Peyer's patch (tissue), 4 donors: ENCODE results near the gene RAB1B. TPM values are rescaled to one million over a fixed set of nuclear protein-coding genes. Genes with fewer than 3 reads are reported as not detected.

ENCODE experiments used
- DNase-seq, 3 donors: peaks; one replicate each; pipeline ENCODE4 v3.0.0-alpha.2; 2017 to 2019
- H3K27ac ChIP-seq, 4 donors: fragments of 200-600 bp; sonication (generic); one replicate each; pipeline ENCODE4 v1.5.1; 2016 to 2019
- H3K27me3 ChIP-seq, 2 donors: fragments of 200-600 bp; sonication (generic); one replicate each; pipeline ENCODE4 v1.5.1; 2019
- H3K36me3 ChIP-seq, 3 donors: fragments of 200-600 bp; sonication (generic); one replicate each; pipeline ENCODE4 v1.5.1; 2016 to 2019
- H3K4me1 ChIP-seq, 4 donors: fragments of 200-600 bp; sonication (generic); one replicate each; pipeline ENCODE4 v1.5.1; 2016 to 2019
- H3K4me3 ChIP-seq, 4 donors: fragments of 200-600 bp; sonication (generic); 1 replicate in 3 of 4; 2 replicates in 1 of 4; pipeline ENCODE4 v1.5.1; 2016 to 2019; ENCODE audit warnings: mild to moderate bottlenecking in 1 of 4
- H3K9me3 ChIP-seq, 4 donors: fragments of 200-600 bp; sonication (generic); one replicate each; pipeline ENCODE4 v1.5.1; 2016 to 2019; ENCODE audit warnings: mild to moderate bottlenecking in 1 of 4
- CTCF ChIP-seq, 6 experiments: fragments of 450-650 bp in 4 of 6; fragments of 200-600 bp in 2 of 6; sonication (generic) in 1 of 6; IDR thresholded peaks; one replicate each; pipeline ENCODE4 v1.5.1; 2017 to 2019; ENCODE audit warnings: antibody characterized with exemption in 6 of 6, mild to moderate bottlenecking in 3 of 6, moderate library complexity in 1 of 6
- POLR2A ChIP-seq, 2 donors: fragments of 450-650 bp; IDR thresholded peaks; one replicate each; pipeline ENCODE4 v1.5.1; 2017; ENCODE audit warnings: antibody characterized with exemption in 2 of 2, mild to moderate bottlenecking in 2 of 2, moderate library complexity in 2 of 2
- total RNA-seq, 4 donors: library from RNA; depleted of rRNA; stranded (reverse); fragments of >200 nt; gene quantifications; one replicate each; pipeline ENCODE4 v1.1.0, GENCODE V29; 2016

Gene RAB1B
- total RNA-seq, 4 donors from 2014 or later, result 80.0 to 161 (median 103) TPM

GRCh38 chr11:66287889-66288670, 19.6 kb downstream of the RAB1B start:
- peaks cover 0 to 16% (median 0%) of the 10 kb centered on the region in 3 donors for H3K36me3 ChIP-seq
- peaks cover 0 to 10% of the 10 kb centered on the region in 2 donors for H3K27me3 ChIP-seq
- peak overlapping the region; percentile 96 to 99 (median 98) for H3K27ac ChIP-seq
- H3K4me1 ChIP-seq, result peaks cover 0 to 30% (median 21%) of the 10 kb centered on the region in 4 donors
- DNase-seq, result no peak
- H3K9me3 ChIP-seq, result no peaks in the 10 kb centered on the region
- TF ChIP-seq CTCF (IDR thresholded peaks at IDR 0.05), result no peak
- no peak for TF ChIP-seq POLR2A (IDR thresholded peaks at IDR 0.05)
- peak overlapping the region; percentile 85 to 98 (median 93) for H3K4me3 ChIP-seq

- Histone ChIP-seq H3K36me3 (peaks cover 0 to 16% (median 0%) of the 10 kb centered on the region in 3 donors), H3K27ac (peak within 1 kb of the TSS; percentile 96 to 99 (median 98)), H3K4me3 (peak within 1 kb of the TSS; percentile 85 to 98 (median 93)), H3K9me3 (no peaks in the 10 kb centered on the region), H3K27me3 (peaks cover 0 to 10% of the 10 kb centered on the region in 2 donors), H3K4me1 (peaks cover 0 to 30% (median 21%) of the 10 kb centered on the region in 4 donors)
- DNase-seq, result peak; percentile 96 to 99 (median 98)
- TF ChIP-seq CTCF (IDR thresholded peaks at IDR 0.05) (peak in 2 of 6 experiments; percentile 4 to 9), POLR2A (IDR thresholded peaks at IDR 0.05) (peak; percentile 79 to 83)
Measured at GRCh38 chr11:66288671-66289547, 20.5 kb downstream of the RAB1B start, which contains the start of gene YIF1A. Gene YIF1A (minus strand): TSS chr11:66289143. CDS start chr11:66288985, 158 bp downstream.

- peaks cover 0 to 30% (median 21%) of the 10 kb centered on the region in 4 donors for H3K4me1 ChIP-seq
- no peaks in the 10 kb centered on the region for H3K9me3 ChIP-seq
- H3K27me3 ChIP-seq, result peaks cover 0 to 10% of the 10 kb centered on the region in 2 donors
- no peak for TF ChIP-seq CTCF (IDR thresholded peaks at IDR 0.05)
- no peak for TF ChIP-seq POLR2A (IDR thresholded peaks at IDR 0.05)
- H3K27ac ChIP-seq, result peak overlapping the region; percentile 80 to 99 (median 96)
- H3K36me3 ChIP-seq, result peaks cover 0 to 8% (median 0%) of the 10 kb centered on the region in 3 donors
- DNase-seq, result peak in 2 of 3 donors; percentile 73 to 87
- peak overlapping the region; percentile 85 to 98 (median 93) for H3K4me3 ChIP-seq
Measured at GRCh38 chr11:66289548-66290329, 21.3 kb downstream of the RAB1B start.

- peaks cover 0 to 10% of the 10 kb centered on the region in 2 donors for H3K27me3 ChIP-seq
- peaks cover 0 to 3% (median 0%) of the 10 kb centered on the region in 3 donors for H3K36me3 ChIP-seq
- H3K4me1 ChIP-seq, result peaks cover 0 to 30% (median 21%) of the 10 kb centered on the region in 4 donors
- peak overlapping the region in 1 of 4 donors; percentile 95 for H3K4me3 ChIP-seq
- no peak overlapping the region for H3K27ac ChIP-seq
- DNase-seq, result no peak
- TF ChIP-seq POLR2A (IDR thresholded peaks at IDR 0.05), result no peak
- no peak for TF ChIP-seq CTCF (IDR thresholded peaks at IDR 0.05)
- no peaks in the 10 kb centered on the region for H3K9me3 ChIP-seq
Measured at GRCh38 chr11:66290330-66290621, 21.8 kb downstream of the RAB1B start.

GRCh38 chr11:66291303-66291705, 22.9 kb downstream of the RAB1B start:
- H3K36me3 ChIP-seq, result no peaks in the 10 kb centered on the region
- no peak for DNase-seq
- no peak for TF ChIP-seq CTCF (IDR thresholded peaks at IDR 0.05)
- no peak for TF ChIP-seq POLR2A (IDR thresholded peaks at IDR 0.05)
- peak overlapping the region in 3 of 4 donors; percentile 47 to 51 (median 51) for H3K4me3 ChIP-seq
- peaks cover 0 to 30% (median 21%) of the 10 kb centered on the region in 4 donors for H3K4me1 ChIP-seq
- no peaks in the 10 kb centered on the region for H3K9me3 ChIP-seq
- H3K27me3 ChIP-seq, result peaks cover 0 to 10% of the 10 kb centered on the region in 2 donors
- no peak overlapping the region for H3K27ac ChIP-seq
